Adipose tissue (tissue), 3 donors: ENCODE results near the gene EPHA3. TPM values are rescaled to one million over a fixed set of nuclear protein-coding genes. Genes with fewer than 3 reads are reported as not detected.

Experiments used
- H3K27ac ChIP-seq: one replicate; pipeline ENCODE4 v1.5.1; 2013; ENCODE audit warnings: low read depth, low read length
- WGBS, 3 donors: extraction: QIAGEN DNeasy Blood & Tissue Kit; methylation state at CpG; one replicate each; pipeline ENCODE4 v1.1.7; 2013; 5-methylcytosine and 5-hydroxymethylcytosine counted together
- polyA plus RNA-seq, 3 donors: library from polyadenylated mRNA; stranded (reverse); fragments of 200-250 nt; gene quantifications; one replicate each; pipeline ENCODE4 v1.2.3, GENCODE V29; 2013
- donor health status: healthy with polysubstance abuse.
- donor health status: Bipolar disorder and iron deficiency.
- donor health status: healthy.

Gene EPHA3
- polyA plus RNA-seq, 3 donors = 0.84 to 2.3 (median 1.1) TPM

GRCh38 chr3:89216016-89216739 lies 108.8 kb downstream of the EPHA3 start:
- WGBS, 3 donors = 41 to 64% (median 59%) methylated on average over 2 of the region's 2 CpGs
- H3K27ac ChIP-seq = no peak overlapping the region

DNA sequence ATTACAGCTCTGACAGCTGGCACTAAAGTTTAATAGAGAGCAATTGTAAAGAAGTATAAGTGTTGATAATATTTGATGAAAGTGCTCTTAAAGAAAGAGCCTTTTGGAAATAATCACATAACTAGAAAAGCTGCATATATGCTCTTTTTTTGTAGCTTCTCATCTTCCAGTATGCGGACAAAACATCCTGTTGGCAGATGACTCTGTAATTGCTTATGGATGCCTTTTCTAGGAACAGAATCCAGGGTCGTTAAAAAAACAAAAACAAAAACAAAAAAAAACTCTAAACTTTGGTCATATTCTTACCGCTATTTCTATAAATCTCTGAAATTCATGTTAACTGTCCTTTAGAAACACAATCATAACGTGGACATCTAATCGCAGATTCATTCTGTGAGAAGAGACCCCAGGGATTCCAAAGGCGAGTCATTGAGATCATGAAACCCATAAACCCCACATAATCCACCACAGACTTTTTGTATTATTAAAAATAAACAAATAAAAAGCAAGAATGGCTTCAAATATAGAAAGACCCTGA lies 109.8 kb downstream of the EPHA3 start:
- WGBS, 3 donors = 53 to 74% (median 71%) methylated on average over 6 of the region's 6 CpGs
- no peak overlapping the region for H3K27ac ChIP-seq

GRCh38 chr3:89221924-89222323 lies 114.5 kb downstream of the EPHA3 start:
- H3K27ac ChIP-seq = no peak overlapping the region
- WGBS, 3 donors = 80 to 89% (median 86%) methylated on average over 1 of the region's 1 CpG

DNA sequence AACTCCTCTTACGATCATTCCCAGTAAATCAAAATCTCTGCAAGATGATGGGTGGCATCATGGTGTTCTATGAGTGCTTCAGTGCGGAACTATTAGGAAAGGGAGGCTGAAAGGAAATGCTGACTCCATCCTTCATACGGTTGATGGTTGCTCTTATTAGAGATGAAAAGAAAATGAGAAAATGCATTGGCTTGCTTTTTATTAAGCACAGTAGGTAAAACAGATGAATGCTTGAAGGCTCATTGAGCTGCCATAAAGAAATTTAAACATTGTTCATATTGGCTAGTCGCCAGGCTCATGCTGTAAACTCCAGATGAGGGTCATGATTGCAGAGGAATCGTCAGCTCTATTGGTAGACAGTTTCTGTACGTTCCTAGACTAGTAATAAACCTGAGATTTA lies 115.8 kb downstream of the EPHA3 start:
- no peak overlapping the region for H3K27ac ChIP-seq
- 69 to 75% (median 70%) methylated on average over 6 of the region's 6 CpGs for WGBS, 3 donors

DNA sequence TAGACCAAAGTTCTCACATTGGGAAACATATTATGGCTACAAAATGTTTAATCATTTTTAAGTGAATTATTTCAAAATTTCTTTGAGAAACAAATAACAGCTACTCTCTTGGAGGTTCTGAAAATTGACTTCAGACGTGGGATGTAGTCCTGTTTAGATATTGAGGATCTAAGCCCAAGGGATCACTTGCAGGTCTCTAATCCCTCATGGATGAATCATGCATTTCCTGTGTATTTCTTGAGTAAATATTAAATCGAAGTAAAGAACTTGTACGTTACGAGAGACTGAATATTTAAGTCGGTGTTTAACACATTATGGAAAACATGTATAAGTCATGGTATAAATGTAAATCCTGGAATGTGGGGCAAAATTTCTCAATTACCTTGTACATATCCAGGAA lies 119.8 kb downstream of the EPHA3 start:
- 61 to 72% (median 66%) methylated on average over 5 of the region's 5 CpGs for WGBS, 3 donors
- no peak overlapping the region for H3K27ac ChIP-seq

DNA sequence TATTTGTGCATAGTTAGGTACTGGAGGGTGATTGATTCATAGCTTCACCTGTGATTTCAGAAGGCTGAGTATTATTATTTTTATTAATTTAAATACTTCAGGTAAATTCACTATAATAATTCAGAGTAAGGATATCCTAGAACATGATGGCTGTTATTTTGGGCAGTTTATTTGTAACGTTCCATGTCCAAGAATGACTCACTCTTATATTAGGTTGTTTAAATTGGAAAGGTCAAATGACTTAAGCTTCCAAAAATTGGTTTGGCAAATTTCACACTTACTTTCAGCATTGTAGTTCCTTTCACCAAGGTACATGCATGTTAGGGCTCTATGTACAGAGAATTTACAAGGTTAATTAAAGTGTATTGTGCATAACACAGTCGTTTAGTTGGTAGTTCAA lies 120.2 kb downstream of the EPHA3 start:
- 37 to 48% (median 46%) methylated on average over 2 of the region's 2 CpGs for WGBS, 3 donors
- no peak overlapping the region for H3K27ac ChIP-seq

GRCh38 chr3:89232155-89232554 lies 124.7 kb downstream of the EPHA3 start:
- no peak overlapping the region for H3K27ac ChIP-seq
- WGBS, 3 donors = 91 to 96% (median 94%) methylated on average over 2 of the region's 2 CpGs

DNA sequence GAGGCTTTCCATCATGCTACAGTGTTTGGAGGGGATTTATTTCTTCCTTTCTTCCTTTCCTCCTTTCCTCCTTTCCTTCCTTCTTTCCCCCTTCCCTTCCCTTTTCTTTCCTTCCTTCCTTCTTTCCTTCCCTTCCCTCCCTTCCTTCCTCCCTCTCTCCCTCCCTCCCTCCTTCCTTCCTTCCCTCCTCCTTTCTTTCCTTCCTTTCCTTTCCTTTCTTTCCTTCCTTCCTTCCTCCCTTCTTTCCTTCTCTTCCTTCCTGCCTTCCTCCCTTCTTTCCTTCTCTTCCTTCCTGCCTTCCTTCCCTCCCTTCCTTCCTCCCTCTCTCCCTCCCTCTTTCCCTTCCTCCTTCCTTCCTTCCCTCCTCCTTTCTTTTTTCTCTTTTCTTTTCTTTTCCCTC lies 127.2 kb downstream of the EPHA3 start:
- no peak overlapping the region for H3K27ac ChIP-seq

DNA sequence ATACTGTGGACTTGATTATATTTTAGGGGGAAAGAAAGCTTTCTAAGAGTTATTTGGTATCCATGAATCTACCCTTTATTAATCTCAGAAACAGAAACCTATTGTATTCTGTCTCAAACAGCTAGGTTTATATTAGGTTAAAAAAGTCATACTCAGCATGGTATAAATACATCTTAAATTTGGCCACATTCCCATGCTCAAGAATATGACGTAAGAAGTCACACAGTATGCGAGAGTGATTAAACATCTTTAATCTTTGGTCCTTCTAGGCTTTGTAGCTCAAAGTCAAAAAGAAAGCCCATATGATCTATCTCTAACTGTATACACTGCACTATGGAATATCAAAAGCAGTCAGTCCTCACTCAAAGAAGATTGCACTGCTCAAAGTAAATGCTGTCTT lies 131.4 kb downstream of the EPHA3 start:
- 44 to 56% (median 55%) methylated on average over 2 of the region's 2 CpGs for WGBS, 3 donors
- H3K27ac ChIP-seq = no peak overlapping the region

DNA sequence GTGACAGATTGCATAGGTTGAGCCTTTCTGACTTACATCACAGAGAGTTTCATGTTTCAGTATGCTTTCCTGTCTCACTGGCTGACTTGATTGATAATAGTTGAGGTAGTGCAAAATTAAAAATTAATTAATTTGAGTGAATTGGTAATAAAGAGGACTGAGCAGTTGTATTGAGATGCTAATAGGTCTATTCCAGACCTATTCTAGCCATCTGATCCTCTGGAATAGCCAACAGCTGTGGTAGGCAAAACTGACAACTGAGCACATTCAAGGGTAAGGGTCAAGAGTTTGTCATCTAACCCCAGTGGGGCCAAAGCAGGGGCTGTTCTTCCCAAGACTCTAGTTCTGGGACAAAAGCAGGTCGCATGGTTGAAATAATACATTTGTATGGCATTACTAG lies 132.4 kb downstream of the EPHA3 start:
- 56 to 74% (median 59%) methylated on average over 1 of the region's 1 CpG for WGBS, 3 donors
- no peak overlapping the region for H3K27ac ChIP-seq

DNA sequence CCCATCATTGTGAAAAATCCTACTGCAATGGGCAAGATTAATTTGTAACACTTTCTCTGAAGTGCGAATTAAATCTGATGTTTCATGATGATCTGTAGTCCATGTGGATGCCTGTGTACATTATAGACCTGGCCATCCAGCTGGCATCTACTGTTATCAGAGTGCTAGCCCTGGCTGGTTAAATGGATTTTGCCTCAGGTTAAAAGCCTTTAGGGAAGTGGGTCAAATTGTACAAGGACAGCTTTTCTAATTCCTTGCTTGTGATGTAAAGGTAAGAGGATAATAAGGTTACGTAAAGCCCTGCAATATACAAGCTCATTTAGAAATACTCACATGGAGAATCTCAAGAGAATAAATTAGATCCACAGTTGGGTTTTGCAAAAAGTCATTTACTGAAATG lies 138.2 kb downstream of the EPHA3 start:
- H3K27ac ChIP-seq = no peak overlapping the region
- WGBS, 3 donors = 90 to 94% (median 94%) methylated on average over 2 of the region's 2 CpGs

GRCh38 chr3:89246326-89246725 lies 138.9 kb downstream of the EPHA3 start:
- H3K27ac ChIP-seq = no peak overlapping the region
- 84 to 92% (median 87%) methylated on average over 1 of the region's 1 CpG for WGBS, 3 donors

DNA sequence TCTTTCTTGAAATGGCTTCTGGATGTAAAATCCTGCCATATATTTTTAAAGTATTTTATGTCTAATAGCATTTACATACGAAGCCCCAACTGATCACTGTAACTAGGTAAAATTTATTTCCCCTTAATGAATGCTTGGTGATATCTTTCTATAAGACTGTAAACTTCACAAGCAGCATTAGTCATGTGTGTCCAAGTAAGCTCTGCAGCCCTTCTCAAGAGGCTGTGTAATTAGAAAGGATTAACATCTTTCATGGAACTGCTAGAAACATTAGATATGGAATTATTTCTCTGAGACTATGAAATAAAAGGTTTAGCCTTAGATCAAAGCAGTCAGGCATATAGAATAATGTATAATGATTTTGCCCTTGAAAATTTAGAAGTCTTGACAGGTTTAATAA lies 143.3 kb downstream of the EPHA3 start:
- WGBS, 3 donors = 67 to 74% (median 71%) methylated on average over 1 of the region's 1 CpG
- no peak overlapping the region for H3K27ac ChIP-seq

DNA sequence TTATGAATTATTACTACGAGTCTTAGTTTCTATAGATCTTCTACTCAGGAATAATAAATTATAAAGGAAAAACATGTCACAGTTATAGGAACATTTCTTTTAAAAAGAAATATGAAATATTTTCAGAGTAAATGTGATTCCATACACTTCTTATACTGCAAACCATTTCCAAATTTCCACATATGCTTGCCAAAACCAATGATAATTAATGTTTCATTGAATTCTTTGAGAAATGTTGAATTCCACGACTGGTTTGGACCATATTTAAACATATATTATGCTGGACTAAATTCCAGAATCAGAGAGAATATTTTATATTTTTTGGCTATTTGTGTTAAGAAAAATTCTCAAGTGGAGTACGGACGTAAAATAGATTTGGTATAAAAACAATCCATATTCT lies 144.6 kb downstream of the EPHA3 start:
- H3K27ac ChIP-seq = no peak overlapping the region
- 77 to 84% (median 78%) methylated on average over 4 of the region's 4 CpGs for WGBS, 3 donors

- 43 to 68% (median 43%) methylated on average over 2 of the region's 2 CpGs for WGBS, 3 donors
Observed at GRCh38 chr3:89252860-89253259, 145.4 kb downstream of the EPHA3 start.

DNA sequence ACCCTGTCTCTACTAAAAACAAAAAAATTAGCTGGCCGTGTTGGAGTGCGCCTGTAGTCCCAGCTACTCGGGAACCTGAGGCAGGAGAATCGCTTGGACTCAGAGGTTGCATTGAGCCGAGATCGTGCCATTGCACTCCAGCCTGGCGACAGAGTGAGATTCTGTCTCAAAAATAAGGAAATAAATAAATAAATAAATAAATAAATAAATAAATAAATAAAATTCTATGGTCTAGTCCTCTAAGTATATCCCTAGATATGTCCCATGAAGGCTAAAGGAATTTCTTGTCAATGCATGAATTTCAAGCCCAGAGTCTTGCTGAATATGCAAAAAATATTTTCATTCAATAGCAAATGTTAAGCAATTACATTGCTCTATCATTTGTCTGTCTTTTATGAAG lies 149.0 kb downstream of the EPHA3 start:
- no peak overlapping the region for H3K27ac ChIP-seq
- 89 to 94% (median 90%) methylated on average over 7 of the region's 7 CpGs for WGBS, 3 donors

More at GRCh38 chr3:89252860-89253259, 145.4 kb downstream of the EPHA3 start:
- no peak overlapping the region for H3K27ac ChIP-seq

DNA sequence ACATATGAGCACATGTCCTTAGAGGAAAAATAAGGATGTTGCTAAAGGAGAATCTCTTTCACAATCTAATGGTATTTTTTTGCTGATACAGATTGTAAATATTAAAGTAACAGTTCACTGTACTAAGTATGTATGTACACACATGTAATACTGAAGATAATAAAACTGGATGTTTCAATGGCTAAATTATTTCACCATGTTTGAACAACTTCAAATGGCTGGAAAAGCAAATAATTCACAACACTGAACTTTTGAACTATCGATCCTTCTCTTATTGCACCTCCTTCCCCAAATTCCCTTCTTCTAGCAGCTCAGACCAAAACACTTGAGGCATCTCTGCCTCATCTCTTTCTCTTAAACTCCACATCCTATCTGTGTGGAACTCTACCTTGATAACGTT lies 149.5 kb downstream of the EPHA3 start:
- WGBS, 3 donors = 27 to 87% (median 76%) methylated on average over 2 of the region's 2 CpGs
- H3K27ac ChIP-seq = no peak overlapping the region

DNA sequence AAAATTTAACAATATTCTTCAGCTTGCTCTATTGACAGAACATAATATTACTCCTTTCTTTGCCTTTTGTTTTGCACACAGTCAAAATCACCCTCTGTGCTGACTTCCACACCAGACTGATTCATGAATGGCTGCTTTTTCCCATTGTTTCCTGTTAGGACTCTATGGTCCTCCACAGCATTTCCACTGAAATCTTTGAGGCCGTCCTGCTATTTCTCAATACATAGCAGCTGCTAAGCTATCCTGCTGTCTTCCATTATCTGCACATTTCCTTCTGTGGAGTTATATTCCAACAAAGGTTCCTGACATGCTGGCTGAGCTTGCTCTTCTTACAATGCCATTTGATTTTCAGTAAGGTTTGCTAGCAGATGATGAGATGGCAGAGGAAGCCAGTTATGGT lies 153.3 kb downstream of the EPHA3 start:
- WGBS, 3 donors = 77 to 85% (median 77%) methylated on average over 1 of the region's 1 CpG
- H3K27ac ChIP-seq = no peak overlapping the region

GRCh38 chr3:89261673-89262072 lies 154.3 kb downstream of the EPHA3 start:
- WGBS, 3 donors = 92 to 96% (median 93%) methylated on average over 4 of the region's 4 CpGs

GRCh38 chr3:89262309-89262929 lies 155.0 kb downstream of the EPHA3 start:
- 85 to 95% (median 94%) methylated on average over 15 of the region's 15 CpGs for WGBS, 3 donors
- H3K27ac ChIP-seq = no peak overlapping the region

More at GRCh38 chr3:89261673-89262072, 154.3 kb downstream of the EPHA3 start:
- no peak overlapping the region for H3K27ac ChIP-seq
